Retinal pigment epithelial cell (primary cell): ENCODE measurements around the gene KIF3C.

Experiments used
- DNase-seq: peaks from one replicate; pipeline ENCODE4 v3.0.0-alpha.2; 2010; ENCODE audit warnings: low read depth
- H3K4me3 ChIP-seq: 2 replicates; pipeline ENCODE4 v1.5.1; 2011; ENCODE audit warnings: mild to moderate bottlenecking, low read length, control low read depth, moderate library complexity
- TF ChIP-seq, protein P1 (sequence below): conservative IDR thresholded peaks from 2 replicates; pipeline ENCODE4 v1.5.1; 2011; ENCODE audit warnings: low read depth, low read length, control low read depth, inconsistent platforms

The KIF3C gene

DNA sequence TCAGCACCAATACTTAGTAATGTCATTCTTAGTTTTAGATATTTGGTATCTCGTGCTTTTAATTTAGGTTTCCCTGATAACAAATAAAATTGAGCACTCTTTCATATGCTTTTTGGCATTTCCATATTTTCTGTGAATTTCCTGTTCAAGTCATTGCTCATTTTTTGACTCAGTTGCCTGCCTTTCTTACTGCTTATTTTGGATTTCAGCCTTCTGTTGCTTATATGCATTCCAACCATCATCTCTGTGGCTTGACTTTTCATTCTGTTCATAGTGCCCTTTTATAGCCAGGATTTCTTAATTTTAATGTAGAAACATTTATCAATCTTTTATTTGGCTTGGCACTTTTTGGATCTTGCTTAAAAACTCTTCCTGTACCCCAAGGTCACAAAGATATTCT lies 14.5 kb upstream of the KIF3C start:
- TF ChIP-seq, protein P1, sequence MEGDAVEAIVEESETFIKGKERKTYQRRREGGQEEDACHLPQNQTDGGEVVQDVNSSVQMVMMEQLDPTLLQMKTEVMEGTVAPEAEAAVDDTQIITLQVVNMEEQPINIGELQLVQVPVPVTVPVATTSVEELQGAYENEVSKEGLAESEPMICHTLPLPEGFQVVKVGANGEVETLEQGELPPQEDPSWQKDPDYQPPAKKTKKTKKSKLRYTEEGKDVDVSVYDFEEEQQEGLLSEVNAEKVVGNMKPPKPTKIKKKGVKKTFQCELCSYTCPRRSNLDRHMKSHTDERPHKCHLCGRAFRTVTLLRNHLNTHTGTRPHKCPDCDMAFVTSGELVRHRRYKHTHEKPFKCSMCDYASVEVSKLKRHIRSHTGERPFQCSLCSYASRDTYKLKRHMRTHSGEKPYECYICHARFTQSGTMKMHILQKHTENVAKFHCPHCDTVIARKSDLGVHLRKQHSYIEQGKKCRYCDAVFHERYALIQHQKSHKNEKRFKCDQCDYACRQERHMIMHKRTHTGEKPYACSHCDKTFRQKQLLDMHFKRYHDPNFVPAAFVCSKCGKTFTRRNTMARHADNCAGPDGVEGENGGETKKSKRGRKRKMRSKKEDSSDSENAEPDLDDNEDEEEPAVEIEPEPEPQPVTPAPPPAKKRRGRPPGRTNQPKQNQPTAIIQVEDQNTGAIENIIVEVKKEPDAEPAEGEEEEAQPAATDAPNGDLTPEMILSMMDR = no peak
- no peak overlapping the region for H3K4me3 ChIP-seq
- no peak for DNase-seq

DNA sequence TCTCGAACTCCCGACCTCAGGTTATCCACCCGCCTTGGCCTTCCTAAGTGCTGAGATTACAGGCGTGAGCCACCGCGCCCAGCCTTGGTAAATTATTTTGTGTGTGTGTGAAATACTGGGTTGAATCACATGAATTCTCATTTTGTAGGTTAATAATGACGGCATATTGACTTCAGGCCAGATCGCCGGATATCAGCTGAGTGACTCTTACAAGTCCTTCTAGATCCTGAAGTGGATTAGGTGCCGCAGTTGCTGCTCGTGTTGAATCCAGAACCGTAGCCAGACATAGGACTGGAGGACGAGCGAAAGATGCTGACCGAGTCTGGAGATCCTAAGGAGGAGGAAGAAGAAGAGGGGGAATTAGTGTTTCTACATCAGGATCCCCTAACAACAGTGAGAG lies 12.2 kb upstream of the KIF3C start:
- no peak overlapping the region for H3K4me3 ChIP-seq
- TF ChIP-seq, protein P1 = no peak
- no peak for DNase-seq

GRCh38 chr2:25993049-25993448 lies 10.8 kb upstream of the KIF3C start:
- TF ChIP-seq, protein P1 = no peak
- no peak overlapping the region for H3K4me3 ChIP-seq
- DNase-seq = no peak

DNA sequence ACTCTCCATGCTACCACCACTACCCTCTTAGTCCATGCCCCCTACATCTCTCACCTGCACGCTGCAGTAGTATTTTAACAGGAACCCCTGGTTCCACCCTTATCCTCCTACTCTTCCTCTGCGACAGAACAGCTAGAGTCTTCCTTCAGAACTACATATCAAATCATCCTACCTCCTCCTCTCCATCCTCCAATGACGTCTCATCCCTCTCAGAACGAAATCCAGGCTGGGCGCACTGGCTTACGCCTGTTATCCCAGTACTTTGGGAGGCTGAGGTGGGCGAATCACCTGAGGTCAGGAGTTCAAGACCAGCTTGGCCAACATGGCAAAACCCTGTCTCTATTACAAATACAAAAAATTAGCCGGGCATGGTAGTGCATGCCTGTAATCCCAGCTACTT lies 10.3 kb upstream of the KIF3C start:
- TF ChIP-seq, protein P1 = no peak
- DNase-seq = no peak

GRCh38 chr2:25991965-25992364 lies 9.7 kb upstream of the KIF3C start:
- H3K4me3 ChIP-seq = no peak overlapping the region
- DNase-seq = no peak
- TF ChIP-seq, protein P1 = no peak

More for the DNA sequence above, 10.3 kb upstream of the KIF3C start:
- H3K4me3 ChIP-seq = no peak overlapping the region

GRCh38 chr2:25989154-25989553 lies 6.9 kb upstream of the KIF3C start:
- no peak for DNase-seq
- TF ChIP-seq, protein P1 = no peak
- no peak overlapping the region for H3K4me3 ChIP-seq

GRCh38 chr2:25988134-25988533 lies 5.8 kb upstream of the KIF3C start:
- DNase-seq = no peak
- TF ChIP-seq, protein P1 = no peak
- no peak overlapping the region for H3K4me3 ChIP-seq
